ENCODE results near the gene PSMD13.

The PSMD13 gene

DNA sequence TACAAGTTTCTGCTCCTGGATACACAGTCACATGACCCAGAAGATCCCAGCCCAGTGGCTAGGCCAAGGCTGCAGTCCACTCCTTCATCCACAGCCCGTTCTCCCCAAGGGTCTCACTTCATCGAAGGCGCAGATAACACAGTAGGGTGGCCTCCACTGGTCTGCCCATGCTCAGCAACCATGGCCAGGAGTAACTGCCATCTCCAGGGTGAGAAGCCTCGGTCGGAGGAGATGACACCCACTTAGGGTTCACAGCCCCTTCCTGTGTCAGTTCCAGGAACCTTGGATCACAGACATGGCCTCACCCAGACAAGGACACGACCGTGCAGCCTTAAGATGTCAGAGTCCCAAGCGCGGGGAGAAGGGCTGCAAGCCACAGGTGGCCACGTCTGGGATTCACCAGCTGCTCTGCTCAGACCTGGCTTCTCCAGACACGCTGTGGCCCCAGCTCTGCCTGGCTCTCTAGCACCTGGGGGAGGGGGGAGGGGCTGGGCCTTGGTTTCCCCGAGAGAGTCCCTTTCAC is 32.1 kb upstream of the PSMD13 start:
- no peak for DNase-seq

DNA sequence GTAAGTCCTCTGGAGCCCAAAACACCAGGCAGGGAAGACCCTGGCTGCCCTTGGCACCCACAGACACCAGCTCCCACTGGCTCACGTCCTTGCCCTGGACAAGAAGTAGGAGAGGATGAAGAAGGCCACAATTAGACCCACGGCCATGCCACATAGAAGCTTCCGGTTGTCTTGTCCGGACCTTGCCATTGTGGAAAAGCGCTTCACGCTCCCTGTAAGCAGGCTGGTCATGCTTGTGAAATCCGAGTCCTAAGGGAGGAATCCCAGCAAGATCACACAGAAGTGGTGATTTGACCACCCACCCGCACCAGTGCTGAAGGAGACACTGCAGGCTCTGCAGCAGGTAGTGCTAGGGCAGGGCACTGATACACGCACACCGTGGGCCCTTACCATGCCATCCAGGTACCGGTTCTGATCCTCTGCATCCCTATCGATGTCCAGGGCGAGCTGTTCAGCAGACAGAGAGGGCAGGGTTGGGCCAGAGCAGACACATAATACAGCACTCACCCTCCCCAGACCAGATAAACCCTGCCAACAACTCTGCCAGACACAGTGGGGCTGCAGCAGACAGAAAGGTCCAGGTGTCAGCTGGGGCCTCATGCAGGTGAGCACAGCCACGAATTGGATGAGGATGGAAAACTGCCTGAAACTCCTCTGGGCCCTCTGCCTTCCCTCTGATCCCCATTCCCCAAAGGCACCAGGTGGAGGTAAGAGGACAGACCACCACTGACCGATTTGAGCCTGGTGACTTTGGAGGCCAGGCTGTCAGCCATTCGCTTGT is 31.4 kb upstream of the PSMD13 start:
- no peak for DNase-seq

DNA sequence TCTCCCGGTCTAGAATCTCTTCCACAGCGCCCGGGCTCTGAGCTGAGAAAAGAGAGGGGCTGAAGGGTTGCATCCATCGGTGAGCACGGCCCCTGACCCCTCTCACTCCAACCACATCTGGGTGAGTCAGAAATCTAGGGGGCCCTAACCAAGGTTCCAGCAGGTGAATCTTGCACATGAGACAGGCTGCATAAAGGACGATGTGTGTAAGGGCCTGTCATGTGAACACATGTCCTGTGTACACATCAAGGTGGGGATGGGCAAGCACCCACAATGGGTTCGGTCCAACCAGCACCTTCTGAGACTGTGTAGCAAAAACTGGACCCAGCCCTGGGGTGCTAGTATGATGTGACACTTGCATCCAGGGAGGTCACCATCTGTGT is 30.8 kb upstream of the PSMD13 start:
- no peak for DNase-seq

DNA sequence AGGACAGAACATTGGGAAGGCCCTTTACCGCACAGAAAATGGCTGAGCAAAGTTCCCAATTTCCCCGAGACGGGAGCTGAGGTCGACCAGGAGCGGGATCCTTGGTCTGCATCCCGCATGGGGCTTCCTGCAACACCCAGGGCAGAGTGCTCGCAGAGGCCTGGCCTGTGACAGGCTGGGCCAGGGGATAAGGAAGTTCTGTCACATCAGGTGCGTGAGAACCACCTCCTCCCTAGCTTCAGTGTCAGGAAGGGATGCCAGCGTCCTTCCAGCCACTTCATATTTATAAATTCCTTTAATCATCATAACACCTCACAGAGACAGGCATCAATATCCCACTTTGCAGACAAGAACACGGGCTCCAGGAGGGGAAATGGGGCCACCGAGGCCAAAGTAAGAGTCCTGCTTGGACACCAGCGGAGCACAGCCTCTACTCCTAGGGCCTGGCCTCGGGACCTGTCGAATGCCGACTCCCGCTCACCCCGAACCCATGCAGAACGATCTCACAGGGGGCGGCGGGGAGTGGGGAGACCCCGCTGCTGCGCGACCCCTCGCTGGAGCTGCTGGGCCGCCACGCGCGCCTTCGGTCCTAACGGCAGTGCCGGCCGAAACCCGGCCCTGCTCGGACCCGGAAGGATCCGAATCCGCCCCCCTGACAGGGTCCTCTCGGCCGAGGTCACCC is 30.1 kb upstream of the PSMD13 start:
- DNase-seq, result no peak

DNA sequence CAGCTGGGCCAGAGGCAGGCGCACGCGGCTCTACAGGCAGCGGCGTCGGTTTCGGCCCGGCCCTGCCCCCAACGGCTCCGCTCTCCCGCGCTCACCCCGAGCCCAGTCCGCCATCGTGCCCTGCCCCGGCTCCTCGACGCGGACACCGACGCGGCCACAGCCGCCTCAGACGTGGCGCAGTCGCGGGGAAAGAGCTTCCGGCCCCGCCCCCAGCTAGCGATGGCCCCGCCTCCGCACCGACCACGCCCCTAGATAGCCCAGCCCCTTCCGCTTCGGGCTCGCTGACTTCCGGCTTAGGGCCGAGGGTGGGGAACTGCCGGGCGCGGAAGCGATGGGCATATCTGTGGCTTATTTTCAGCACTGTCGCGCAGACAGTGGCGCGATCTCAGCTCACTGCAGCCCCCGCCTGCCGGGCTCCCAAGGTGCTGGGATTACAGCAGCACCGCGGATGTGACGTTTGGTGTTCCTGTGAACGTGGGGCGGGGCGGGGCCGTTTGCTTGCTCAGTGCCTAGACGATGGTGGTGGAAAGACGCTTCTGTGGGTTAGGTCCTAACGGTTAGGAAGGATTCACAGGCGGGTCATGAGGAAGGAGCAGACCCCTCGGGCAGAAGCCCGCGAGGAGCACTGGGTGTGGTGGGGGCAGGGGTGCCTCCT is 29.4 kb upstream of the PSMD13 start, which contains the start of the genes BET1L and RIC8A:
TSS of gene BET1L (minus strand) at position 192 of the 655 bp plus-strand sequence. CDS start at position 114, 78 bp downstream.
TSS of gene RIC8A (plus strand) at position 501 of the 655 bp plus-strand sequence. CDS start 1,147 bp downstream, outside the sequence.
- DNase-seq, result peak; percentile 94 to 99

DNA sequence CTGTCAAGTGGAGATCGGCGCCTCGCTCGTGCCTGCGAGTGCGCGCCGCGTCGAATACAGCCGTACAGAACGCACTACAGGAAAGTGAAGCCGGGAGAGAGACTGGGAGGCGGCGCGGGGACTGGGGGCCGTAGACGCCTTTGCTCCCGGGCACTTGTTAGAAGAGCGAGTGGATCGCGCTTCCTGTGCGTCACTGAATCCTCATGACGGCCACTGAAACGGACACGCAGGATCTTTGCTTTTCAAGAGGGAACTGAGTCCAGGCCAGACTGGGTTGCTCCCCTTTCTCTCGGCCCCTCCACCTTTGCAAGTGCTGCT is 29.0 kb upstream of the PSMD13 start:
- no peak for DNase-seq

DNA sequence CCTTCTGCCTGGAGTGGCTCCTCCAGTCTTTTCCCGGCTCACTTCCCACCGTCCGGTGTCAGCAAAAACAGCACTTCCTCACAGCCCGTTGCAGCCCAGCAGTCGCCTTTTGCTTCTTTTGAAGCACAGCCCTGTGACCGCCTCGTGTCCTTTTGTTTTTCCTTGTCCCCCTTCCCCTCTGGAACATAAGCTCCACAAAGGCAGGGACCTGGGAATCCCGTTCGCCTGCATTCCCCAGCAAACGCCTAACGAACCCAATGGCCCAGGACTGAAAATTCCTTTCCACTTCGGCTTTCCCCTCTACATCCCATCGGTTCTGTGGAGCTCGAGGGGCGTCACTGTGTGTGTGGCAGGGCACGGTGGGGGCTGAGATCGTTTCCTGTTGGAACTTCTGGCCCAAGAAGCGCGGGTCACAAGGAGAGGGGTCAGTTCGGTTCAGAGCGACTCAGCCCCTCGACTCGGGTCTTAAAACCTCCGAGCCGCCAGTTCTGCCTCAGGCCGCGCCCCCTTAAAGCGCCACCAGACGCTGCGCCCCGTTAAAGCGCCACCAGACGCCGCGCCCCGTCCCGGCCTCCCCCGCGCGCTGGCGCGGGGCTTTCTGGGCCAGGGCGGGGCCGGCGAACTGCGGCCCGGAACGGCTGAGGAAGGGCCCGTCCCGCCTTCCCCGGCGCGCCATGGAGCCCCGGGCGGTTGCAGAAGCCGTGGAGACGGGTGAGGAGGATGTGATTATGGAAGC is 28.4 kb upstream of the PSMD13 start:
- DNase-seq, result peak; percentile 71 to 79

DNA sequence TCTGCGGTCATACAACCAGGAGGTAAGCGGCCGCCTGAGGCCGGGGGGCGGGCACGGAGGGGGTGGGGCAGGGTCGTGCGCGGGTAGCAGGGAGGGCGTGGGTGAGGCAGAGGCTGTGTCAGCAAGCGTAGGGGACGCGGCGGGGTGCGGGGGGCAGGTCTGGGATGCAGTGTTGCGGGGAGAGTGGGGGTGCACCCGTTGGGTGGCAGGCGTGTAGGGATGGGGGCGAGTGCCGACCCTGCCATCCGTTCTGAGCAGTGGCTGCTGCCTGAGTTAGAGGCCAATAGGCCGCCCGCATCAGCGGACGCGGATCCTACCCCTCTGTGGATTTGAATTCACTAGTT is 27.9 kb upstream of the PSMD13 start:
- no peak for DNase-seq

DNA sequence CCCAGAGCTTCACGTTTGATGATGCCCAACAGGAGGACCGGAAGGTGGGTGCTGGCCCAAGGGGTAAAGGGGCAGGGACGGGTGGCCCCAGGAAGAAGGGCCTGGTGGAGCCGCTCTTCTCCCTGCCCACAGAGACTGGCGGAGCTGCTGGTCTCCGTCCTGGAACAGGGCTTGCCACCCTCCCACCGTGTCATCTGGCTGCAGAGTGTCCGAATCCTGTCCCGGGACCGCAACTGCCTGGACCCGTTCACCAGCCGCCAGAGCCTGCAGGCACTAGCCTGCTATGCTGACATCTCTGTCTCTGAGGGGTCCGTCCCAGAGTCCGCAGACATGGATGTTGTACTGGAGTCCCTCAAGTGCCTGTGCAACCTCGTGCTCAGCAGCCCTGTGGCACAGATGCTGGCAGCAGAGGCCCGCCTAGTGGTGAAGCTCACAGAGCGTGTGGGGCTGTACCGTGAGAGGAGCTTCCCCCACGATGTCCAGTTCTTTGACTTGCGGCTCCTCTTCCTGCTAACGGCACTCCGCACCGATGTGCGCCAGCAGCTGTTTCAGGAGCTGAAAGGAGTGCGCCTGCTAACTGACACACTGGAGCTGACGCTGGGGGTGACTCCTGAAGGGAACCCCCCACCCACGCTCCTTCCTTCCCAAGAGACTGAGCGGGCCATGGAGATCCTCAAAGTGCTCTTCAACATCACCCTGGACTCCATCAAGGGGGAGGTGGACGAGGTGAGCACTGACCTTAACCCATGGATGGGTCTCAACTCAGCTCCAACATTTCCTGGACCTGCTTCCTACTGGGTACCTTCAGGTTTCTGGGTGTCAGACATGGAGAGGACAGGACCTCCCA is 27.3 kb upstream of the PSMD13 start:
- no peak for DNase-seq

DNA sequence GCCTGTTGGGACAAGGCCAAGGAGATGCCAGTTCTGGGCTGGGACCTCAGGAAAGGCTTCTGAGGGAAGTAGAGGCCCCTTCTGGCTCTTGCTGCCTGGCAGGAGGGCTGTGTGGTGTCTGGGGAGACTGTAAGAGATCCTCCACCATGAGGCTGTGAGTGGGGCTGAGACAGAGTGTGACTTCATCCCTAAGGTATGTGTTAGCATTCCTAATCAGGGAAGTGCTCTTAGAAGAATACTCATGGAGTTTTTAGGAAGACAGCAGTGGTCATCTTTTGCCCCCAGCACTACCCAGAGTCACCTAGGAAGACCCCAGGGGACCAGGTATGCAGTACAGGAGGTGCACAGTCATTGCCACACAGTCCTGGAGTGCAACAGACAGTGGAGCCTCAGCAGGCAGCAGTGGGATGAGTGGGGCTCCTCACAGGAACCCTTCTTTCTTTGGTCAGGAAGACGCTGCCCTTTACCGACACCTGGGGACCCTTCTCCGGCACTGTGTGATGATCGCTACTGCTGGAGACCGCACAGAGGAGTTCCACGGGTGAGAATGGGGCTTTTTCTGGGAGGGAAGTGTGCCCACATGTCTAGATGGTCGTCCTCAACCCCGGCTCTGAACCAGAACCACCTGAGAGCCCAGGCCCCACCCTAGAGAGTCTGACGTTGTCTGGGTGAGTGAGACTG is 26.5 kb upstream of the PSMD13 start:
- no peak for DNase-seq

DNA sequence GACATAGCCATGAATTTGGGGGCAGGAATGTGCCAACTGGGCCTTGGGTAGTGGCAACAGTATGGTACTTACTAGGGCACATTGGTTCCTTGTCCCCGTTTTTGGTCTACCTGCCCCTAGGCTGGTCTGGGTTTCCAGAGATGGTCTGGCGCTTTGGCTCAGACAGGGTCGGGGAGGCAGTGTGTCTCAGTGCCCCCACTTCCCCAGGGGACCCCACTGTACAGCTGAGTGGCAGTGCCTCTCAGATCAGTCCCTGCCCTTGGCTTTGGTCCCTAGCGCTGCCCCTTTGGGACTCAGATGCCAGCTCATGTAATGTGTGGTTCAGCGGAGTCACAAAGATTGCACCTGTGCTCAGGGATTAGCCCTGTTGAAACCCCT is 26.0 kb upstream of the PSMD13 start:
- no peak for DNase-seq

DNA sequence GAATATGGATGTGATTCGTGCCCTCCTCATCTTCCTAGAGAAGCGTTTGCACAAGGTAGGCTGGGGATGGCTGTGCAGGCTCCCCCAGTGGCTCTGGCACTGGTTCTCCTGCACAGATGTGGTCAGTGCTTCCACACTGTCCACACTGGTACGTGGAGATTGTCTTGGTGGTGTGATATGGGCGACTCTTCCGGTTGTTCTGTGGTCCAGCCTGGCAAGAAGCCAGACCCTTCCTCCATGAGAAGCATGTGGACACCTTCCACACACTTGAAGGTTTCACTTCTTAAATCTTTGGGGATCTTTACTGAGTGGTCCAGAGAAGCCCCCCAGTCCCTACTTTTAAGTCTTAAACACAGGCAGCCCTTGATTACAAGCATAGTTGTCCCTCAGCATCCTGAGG is 25.5 kb upstream of the PSMD13 start:
- no peak for DNase-seq

DNA sequence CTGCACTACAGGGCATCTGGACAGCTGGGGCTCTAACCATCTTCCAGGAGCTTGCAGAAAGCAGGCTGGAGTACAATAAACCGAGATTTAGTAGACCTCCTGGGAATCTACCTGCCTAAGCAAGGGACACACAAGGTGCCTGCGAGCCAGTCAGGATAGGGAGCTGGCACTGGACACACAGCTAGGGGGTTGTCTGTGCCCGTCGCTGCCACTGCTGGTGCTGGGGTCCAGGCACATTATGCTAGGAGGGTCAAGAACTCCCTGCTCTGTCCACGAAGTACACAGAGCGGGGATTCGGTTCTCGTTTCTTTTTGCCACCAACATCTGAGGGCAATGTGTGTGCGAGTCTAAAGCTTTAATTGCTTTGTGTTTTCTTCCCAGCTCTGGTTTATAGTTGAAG is 25.0 kb upstream of the PSMD13 start:
- DNase-seq, result no peak

DNA sequence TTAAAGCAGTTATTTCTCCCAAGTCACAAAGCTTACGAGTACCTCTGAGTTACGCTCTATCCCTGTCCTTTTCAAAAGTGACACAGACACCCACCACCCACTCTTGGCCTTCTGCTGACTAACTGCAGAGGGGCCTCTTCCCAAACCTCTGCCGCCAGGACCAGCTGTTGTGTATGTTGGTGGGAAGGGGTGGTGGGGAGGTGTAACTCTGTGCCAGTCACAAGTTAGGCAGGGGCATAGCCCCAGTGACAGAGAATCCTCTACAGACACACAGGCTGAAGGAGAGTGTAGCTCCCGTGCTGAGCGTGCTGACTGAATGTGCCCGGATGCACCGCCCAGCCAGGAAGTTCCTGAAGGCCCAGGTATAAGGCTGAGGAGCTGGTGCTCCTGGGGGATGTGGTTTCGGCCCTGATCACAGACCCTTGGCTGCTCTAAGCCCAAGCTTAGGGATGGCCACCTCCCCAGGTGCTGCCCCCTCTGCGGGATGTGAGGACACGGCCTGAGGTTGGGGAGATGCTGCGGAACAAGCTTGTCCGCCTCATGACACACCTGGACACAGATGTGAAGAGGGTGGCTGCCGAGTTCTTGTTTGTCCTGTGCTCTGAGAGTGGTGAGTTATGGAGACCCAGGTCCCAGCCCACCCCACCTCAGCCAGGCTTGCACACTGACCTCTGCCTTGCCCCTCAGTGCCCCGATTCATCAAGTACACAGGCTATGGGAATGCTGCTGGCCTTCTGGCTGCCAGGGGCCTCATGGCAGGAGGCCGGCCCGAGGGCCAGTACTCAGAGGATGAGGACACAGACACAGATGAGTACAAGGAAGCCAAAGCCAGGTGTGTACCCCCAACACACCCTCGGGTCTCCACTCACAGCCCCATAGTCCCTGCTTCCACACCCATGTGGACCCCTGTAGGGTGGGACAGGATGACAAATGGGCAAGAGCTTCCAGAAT is 24.4 kb upstream of the PSMD13 start:
- no peak for DNase-seq

DNA sequence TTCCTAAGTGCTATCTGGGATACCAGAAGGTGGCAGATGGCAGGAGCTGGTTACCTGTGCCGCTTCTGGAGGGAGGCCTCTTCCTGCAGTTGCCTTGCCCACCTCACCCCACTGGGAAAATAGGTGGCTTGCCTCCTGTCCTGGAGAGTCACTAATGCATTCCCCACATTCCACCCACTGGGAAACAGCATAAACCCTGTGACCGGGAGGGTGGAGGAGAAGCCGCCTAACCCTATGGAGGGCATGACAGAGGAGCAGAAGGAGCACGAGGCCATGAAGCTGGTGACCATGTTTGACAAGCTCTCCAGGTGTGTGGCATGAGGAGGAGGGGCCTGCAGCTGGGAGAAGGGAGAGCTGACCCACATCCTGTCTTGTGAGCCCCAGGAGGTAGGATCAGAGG is 23.7 kb upstream of the PSMD13 start:
- no peak for DNase-seq

DNA sequence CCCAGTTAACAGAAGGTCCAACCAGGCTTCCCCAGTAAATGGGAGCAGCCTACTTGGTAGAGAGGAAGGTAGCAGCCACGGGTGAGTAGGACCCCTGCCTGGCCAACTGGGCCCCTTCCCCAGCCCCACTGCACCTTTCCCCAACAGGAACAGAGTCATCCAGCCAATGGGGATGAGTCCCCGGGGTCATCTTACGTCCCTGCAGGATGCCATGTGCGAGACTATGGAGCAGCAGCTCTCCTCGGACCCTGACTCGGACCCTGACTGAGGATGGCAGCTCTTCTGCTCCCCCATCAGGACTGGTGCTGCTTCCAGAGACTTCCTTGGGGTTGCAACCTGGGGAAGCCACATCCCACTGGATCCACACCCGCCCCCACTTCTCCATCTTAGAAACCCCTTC is 22.7 kb upstream of the PSMD13 start:
- no peak for DNase-seq

DNA sequence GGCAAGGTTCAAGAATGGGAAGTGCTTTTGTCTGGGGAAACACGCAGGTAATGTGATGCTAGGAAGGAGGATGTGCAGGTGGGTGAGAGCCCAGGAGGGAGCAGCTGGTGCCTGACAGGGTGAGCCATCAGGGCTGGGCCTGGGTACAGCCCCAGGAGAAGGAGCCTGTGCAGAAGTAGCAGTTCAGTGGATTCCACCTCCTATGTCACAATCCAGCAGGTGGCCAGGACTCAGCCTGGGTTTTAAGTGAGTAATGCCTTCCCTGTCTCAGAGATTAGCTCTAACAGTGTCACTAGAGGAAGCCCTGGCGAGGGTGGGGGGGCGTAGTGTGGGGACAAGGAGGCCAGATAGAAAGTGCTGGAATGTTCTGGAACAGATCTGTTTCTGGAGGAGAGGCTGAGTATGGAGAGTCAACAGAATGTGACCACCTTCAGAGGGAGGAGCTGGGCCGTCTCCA is 21.2 kb upstream of the PSMD13 start:
- no peak for DNase-seq

DNA sequence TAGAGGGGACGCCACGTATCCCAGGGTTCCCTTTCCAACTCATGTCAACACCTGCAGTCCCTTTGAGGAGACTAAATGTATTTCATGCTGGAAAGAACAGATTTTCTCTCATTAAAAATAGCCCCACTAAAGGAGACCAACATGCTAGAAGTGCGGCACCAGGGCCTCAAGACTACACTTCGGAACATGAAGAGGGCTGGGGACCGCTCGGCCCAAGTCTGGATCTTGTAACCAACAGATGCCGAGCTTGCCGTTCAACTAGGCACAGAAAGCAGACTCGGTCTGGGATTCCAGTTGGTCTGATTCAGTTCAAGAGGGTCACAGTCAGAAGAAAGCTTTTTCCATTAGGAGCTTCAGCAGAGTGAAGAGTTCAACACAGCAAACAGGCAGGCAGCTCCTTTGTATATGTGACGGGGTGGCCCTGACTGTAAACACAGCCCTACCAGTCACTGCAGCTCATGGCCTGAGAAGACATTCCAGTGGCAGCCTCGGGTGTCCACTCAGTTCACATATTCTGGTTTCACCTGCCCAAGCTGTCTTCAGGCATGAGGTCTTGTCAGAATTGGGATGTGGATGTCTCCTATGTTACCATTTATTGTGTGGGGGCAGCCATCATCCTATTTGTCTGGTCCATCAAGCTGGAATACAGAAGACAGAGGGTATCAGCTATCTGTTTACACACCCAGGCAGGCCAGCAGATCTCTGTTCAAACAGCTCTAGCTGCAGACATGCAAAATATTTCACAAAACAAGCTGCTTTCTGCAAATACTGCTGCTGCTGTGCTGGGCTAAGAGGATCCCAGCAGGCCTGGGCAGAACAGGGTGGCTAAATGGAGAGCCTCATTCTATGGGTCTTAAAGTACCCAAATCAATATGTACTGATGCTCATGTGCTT is 20.4 kb upstream of the PSMD13 start:
- no peak for DNase-seq

DNA sequence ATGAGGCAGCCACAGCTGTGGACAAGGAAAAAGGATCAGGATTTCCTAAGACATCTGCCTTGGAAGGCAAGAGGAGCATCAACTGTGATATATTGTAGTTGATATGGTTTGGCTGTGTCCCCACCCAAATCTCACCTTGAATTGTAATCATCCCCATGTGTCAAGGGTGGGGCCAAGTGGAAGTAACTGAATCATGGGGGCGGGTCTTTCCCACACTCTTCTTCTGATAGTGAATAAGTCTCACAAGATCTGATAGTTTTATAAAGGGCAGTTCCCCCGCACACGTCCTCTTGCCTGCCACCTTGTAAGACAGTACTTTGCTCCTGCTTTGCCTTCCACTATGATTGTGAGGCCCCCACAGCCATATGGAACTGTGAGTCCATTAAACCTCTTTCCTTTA is 19.1 kb upstream of the PSMD13 start:
- DNase-seq, result no peak

All from stimulated activated CD4-positive, alpha-beta T cell treated with anti-CD3 and anti-CD28 coated beads, Interleukin-2, amount 100 ng/mL, for 48 hours (primary cell).